Chondrocyte (in vitro differentiated cells): Measurements from ENCODE around the gene NDE1. TPM values are rescaled to one million over a fixed set of nuclear protein-coding genes. Genes with fewer than 3 reads are reported as not detected.
"Not testable (repeated sequence)": the region's sequence is repeated elsewhere in the genome, so short reads cannot be mapped to it uniquely, and the experiment has no call there.

Experiments
- DNase-seq: peaks from one replicate; pipeline ENCODE4 v3.0.0; 2021; ENCODE audit warnings: mixed read lengths, low spot score
- H3K27ac Mint-ChIP-seq: one replicate; pipeline ENCODE4 v1.8.0; 2021; ENCODE audit warnings: mild to moderate bottlenecking, moderate library complexity, mixed read lengths; ENCODE audit not compliant: unreplicated experiment
- H3K27me3 Mint-ChIP-seq: 2 replicates; pipeline ENCODE4 v1.8.0; 2021; ENCODE audit warnings: low read depth, mixed read lengths
- H3K36me3 Mint-ChIP-seq: 2 replicates; pipeline ENCODE4 v1.8.0; 2021; ENCODE audit warnings: low read depth, mixed read lengths
- H3K4me1 Mint-ChIP-seq: 2 replicates; pipeline ENCODE4 v1.8.0; 2021; ENCODE audit warnings: low read depth, mild to moderate bottlenecking, mixed read lengths
- H3K4me3 Mint-ChIP-seq: one replicate; pipeline ENCODE4 v1.8.0; 2021; ENCODE audit warnings: mild to moderate bottlenecking, moderate library complexity, mixed read lengths; ENCODE audit not compliant: unreplicated experiment
- H3K9me3 Mint-ChIP-seq: 2 replicates; pipeline ENCODE4 v1.8.0; 2021; ENCODE audit warnings: low read depth, mixed read lengths
- CTCF ChIP-seq: fragments of 200-600 bp; sonication (generic); IDR thresholded peaks from 2 replicates; pipeline ENCODE4 v1.5.0; 2021; ENCODE audit warnings: antibody characterized with exemption, mild to moderate bottlenecking, moderate library complexity
- total RNA-seq: library from RNA; stranded (reverse); gene quantifications from 3 replicates; pipeline ENCODE4 v1.2.1, GENCODE V29; 2021

Gene NDE1
- total RNA-seq, 1 donor from 2014 or later: 32.3 TPM

DNA sequence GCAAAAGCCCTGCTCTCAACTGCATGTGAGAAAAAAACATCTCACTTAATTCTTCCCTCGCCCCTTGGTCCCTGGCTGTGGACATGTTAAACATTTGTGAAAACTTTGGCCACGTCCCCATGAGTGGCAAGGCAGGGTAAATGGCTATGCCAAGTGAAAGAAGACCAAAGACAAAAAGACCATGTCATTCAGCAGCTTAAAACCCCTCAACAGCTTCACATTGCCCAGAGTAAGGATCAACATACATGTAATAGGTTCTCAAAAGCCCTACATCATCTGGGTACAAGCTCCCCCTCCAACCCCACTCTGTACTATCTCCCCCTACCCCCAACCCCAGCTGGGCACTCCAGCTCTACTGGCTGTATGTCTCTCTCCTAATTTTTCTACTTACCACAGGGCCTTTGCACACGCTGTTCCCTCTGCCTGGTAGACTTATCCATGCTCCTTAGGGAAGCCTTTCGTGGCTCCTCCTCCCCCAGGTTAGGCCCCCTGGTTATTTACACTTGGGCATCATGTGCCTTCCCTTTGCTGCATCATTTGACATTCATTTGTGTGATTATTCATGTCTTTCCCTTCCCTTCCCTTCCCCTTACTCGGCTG, 75.7 kb downstream of the NDE1 start:
- H3K9me3 Mint-ChIP-seq: no peaks in the 10 kb centered on the region
- no peak for DNase-seq
- H3K27me3 Mint-ChIP-seq: no peaks in the 10 kb centered on the region
- H3K36me3 Mint-ChIP-seq: peaks cover 23% of the 10 kb centered on the region
- no peak for TF ChIP-seq CTCF
- no peaks in the 10 kb centered on the region for H3K4me1 Mint-ChIP-seq
- no peak overlapping the region for H3K27ac Mint-ChIP-seq
- H3K4me3 Mint-ChIP-seq: no peak overlapping the region

DNA sequence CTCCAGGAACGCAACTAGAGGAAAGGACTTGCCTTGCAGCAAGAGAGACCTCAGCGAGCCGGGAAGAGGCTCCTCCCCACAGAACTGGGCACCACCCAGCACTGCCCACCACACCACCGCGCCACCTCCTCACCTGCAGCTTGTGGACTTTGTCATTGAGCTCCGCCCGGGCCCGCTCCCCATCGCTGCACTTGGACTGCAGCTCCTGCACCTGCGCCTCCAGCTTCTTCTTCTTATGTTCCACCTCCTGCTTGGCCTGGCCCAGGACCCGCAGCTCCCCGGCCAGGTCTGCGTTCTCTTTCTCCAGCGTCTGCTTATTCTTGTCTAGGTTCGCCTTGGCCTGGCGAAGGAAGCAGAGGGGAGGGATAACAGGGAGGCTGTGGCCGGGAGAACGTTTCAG, 76.7 kb downstream of the NDE1 start:
- H3K4me3 Mint-ChIP-seq: no peak overlapping the region
- no peak overlapping the region for H3K27ac Mint-ChIP-seq
- no peak for DNase-seq
- no peaks in the 10 kb centered on the region for H3K27me3 Mint-ChIP-seq
- TF ChIP-seq CTCF: no peak
- peaks cover 21% of the 10 kb centered on the region for H3K36me3 Mint-ChIP-seq
- no peaks in the 10 kb centered on the region for H3K4me1 Mint-ChIP-seq
- H3K9me3 Mint-ChIP-seq: no peaks in the 10 kb centered on the region

- H3K36me3 Mint-ChIP-seq: peaks cover 23% of the 10 kb centered on the region
Measured at GRCh38 chr16:15727697-15728096, 77.7 kb downstream of the NDE1 start.

DNA sequence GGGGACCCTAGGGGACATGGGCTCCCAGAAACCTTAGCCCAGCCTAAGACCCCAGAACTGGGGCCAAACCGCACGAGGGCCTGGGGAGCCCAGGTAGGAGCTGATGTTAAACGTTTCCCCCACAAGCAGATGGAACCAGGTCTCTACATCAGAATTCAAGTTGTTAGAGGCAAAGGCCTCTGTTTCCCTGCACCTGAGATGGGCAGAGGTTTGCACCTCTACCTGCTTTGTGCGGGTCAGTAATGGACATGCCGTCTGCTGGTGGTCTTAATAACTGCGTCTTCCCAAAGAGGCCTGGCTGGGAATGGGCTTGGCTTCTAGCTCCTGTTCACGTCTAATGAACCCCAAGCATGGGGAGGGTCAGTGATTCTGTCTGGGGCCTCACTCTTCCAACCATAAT, 79.1 kb downstream of the NDE1 start:
- Mint-ChIP-seq H3K27ac (no peak overlapping the region), H3K27me3 (no peaks in the 10 kb centered on the region), H3K4me3 (no peak overlapping the region), H3K9me3 (no peaks in the 10 kb centered on the region), H3K36me3 (peaks cover 22% of the 10 kb centered on the region), H3K4me1 (peaks cover 6% of the 10 kb centered on the region)
- TF ChIP-seq CTCF: no peak
- DNase-seq: no peak

More at GRCh38 chr16:15727697-15728096, 77.7 kb downstream of the NDE1 start:
- not testable (repeated sequence) for H3K9me3 Mint-ChIP-seq, H3K27me3 Mint-ChIP-seq, H3K4me1 Mint-ChIP-seq, DNase-seq, H3K27ac Mint-ChIP-seq, H3K4me3 Mint-ChIP-seq

DNA sequence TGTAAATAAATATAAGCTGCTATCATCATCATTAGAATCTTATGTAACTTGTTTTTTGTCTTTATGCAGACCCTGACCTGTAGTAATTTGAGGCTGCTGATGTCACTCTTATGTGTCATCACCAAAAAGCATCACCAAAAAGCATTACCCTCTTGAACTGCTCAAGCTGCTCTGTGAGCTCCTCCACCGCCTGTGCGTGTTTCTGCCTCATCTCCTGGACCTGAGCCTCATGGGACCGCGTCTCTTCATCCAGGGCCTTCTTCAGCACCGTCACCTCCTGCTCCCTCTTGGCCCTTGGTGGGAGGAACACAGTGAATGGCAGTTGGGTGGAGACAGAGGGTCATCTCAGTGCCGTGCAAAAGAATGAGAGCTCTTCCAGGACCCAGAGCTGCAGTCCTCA, 82.4 kb downstream of the NDE1 start:
- DNase-seq: no peak
- Mint-ChIP-seq H3K27ac (no peak overlapping the region), H3K4me3 (no peak overlapping the region), H3K4me1 (peaks cover 10% of the 10 kb centered on the region), H3K27me3 (no peaks in the 10 kb centered on the region), H3K9me3 (no peaks in the 10 kb centered on the region), H3K36me3 (peaks cover 10% of the 10 kb centered on the region)
- TF ChIP-seq CTCF: no peak

GRCh38 chr16:15735610-15736009, 85.6 kb downstream of the NDE1 start:
- TF ChIP-seq CTCF: no peak
- Mint-ChIP-seq H3K27ac (no peak overlapping the region), H3K4me3 (no peak overlapping the region), H3K9me3 (peaks cover 2% of the 10 kb centered on the region), H3K36me3 (peaks cover 15% of the 10 kb centered on the region), H3K27me3 (no peaks in the 10 kb centered on the region), H3K4me1 (peaks cover 10% of the 10 kb centered on the region)
- no peak for DNase-seq
